Measurements from ENCODE around the gene MDFIC.

The MDFIC gene

GRCh38 chr7:115043605-115044004 is 121.7 kb downstream of the MDFIC start:
- no peak overlapping the region for H3K4me3 ChIP-seq (ENCODE audit: low read depth, low read length)
- no peak for DNase-seq (ENCODE audit: low read depth)
- TF ChIP-seq, protein P1, sequence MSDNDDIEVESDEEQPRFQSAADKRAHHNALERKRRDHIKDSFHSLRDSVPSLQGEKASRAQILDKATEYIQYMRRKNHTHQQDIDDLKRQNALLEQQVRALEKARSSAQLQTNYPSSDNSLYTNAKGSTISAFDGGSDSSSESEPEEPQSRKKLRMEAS (IDR thresholded peaks at IDR 0.05; ENCODE audit: low read depth, low read length), result no peak
- TF ChIP-seq CTCF (IDR thresholded peaks at IDR 0.05; ENCODE audit: low read depth, low read length) (no peak), POLR2A (IDR thresholded peaks at IDR 0.05; ENCODE audit: extremely low read depth, insufficient read length) (no peak), MYC (IDR thresholded peaks at IDR 0.05; ENCODE audit: low read depth, low read length) (no peak)

GRCh38 chr7:115044224-115044623 is 122.3 kb downstream of the MDFIC start:
- TF ChIP-seq CTCF (IDR thresholded peaks at IDR 0.05; ENCODE audit: low read depth, low read length) (no peak), POLR2A (IDR thresholded peaks at IDR 0.05; ENCODE audit: extremely low read depth, insufficient read length) (no peak), MYC (IDR thresholded peaks at IDR 0.05; ENCODE audit: low read depth, low read length) (no peak)
- TF ChIP-seq, protein P1 (IDR thresholded peaks at IDR 0.05; ENCODE audit: low read depth, low read length), result no peak
- no peak for DNase-seq (ENCODE audit: low read depth)
- no peak overlapping the region for H3K4me3 ChIP-seq (ENCODE audit: low read depth, low read length)

- no peak for TF ChIP-seq CTCF (IDR thresholded peaks at IDR 0.05; ENCODE audit: low read depth, low read length)
- TF ChIP-seq POLR2A (IDR thresholded peaks at IDR 0.05; ENCODE audit: extremely low read depth, insufficient read length), result no peak
- no peak for TF ChIP-seq MYC (IDR thresholded peaks at IDR 0.05; ENCODE audit: low read depth, low read length)
- TF ChIP-seq, protein P1 (IDR thresholded peaks at IDR 0.05; ENCODE audit: low read depth, low read length), result no peak
- no peak for DNase-seq (ENCODE audit: low read depth)
- H3K4me3 ChIP-seq (ENCODE audit: low read depth, low read length), result no peak overlapping the region
Observed at GRCh38 chr7:115047958-115048720, 126.2 kb downstream of the MDFIC start.

DNA sequence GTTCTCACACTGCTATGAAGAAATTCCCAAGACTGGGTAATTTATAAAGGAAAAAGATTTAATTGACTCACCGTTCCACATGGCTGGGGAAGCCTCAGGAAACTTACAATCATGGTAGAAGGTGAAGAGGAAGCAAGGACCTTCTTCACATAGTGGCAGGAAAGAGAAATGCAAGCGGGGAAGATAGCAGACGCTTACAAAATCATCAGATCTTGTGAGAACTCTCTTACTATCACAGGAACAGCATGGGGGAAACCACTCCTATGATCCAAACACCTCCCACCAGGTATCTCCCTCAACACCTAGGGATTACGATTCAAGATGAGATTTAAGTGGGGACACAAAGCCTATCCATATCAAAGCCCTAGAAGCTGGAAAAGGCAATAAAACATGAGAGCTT is 130.8 kb downstream of the MDFIC start:
- H3K4me3 ChIP-seq (ENCODE audit: low read depth, low read length), result no peak overlapping the region
- no peak for DNase-seq (ENCODE audit: low read depth)
- no peak for TF ChIP-seq POLR2A (IDR thresholded peaks at IDR 0.05; ENCODE audit: extremely low read depth, insufficient read length)
- no peak for TF ChIP-seq CTCF (IDR thresholded peaks at IDR 0.05; ENCODE audit: low read depth, low read length)
- TF ChIP-seq MYC (IDR thresholded peaks at IDR 0.05; ENCODE audit: low read depth, low read length), result no peak
- TF ChIP-seq, protein P1 (IDR thresholded peaks at IDR 0.05; ENCODE audit: low read depth, low read length), result no peak

- H3K4me3 ChIP-seq (ENCODE audit: low read depth, low read length), result no peak overlapping the region
- DNase-seq (ENCODE audit: low read depth), result no peak
Observed at GRCh38 chr7:115054478-115055065, 132.7 kb downstream of the MDFIC start.

More at GRCh38 chr7:115054478-115055065, 132.7 kb downstream of the MDFIC start:
- TF ChIP-seq MYC (IDR thresholded peaks at IDR 0.05; ENCODE audit: low read depth, low read length) (no peak), POLR2A (IDR thresholded peaks at IDR 0.05; ENCODE audit: extremely low read depth, insufficient read length) (no peak), CTCF (IDR thresholded peaks at IDR 0.05; ENCODE audit: low read depth, low read length) (no peak)
- TF ChIP-seq, protein P1 (IDR thresholded peaks at IDR 0.05; ENCODE audit: low read depth, low read length), result no peak

All from NB4 (cell line).